Measurements from ENCODE around the gene SERPINB8.
"Not testable (repeated sequence)": the region's sequence is repeated elsewhere in the genome, so short reads cannot be mapped to it uniquely, and the experiment has no call there.

Gene SERPINB8, protein sequence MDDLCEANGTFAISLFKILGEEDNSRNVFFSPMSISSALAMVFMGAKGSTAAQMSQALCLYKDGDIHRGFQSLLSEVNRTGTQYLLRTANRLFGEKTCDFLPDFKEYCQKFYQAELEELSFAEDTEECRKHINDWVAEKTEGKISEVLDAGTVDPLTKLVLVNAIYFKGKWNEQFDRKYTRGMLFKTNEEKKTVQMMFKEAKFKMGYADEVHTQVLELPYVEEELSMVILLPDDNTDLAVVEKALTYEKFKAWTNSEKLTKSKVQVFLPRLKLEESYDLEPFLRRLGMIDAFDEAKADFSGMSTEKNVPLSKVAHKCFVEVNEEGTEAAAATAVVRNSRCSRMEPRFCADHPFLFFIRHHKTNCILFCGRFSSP

GRCh38 chr18:63969942-63970808, at the start of gene SERPINB8:
Gene SERPINB8 (plus strand): TSS chr18:63970081. CDS start chr18:63978309, 8,228 bp downstream.
- peak; percentile 25 for DNase-seq

- DNase-seq, result no peak
Observed at GRCh38 chr18:63922049-63922448, 47.8 kb upstream of the SERPINB8 start.

GRCh38 chr18:63924551-63924950, 45.3 kb upstream of the SERPINB8 start:
- no peak for DNase-seq

DNA sequence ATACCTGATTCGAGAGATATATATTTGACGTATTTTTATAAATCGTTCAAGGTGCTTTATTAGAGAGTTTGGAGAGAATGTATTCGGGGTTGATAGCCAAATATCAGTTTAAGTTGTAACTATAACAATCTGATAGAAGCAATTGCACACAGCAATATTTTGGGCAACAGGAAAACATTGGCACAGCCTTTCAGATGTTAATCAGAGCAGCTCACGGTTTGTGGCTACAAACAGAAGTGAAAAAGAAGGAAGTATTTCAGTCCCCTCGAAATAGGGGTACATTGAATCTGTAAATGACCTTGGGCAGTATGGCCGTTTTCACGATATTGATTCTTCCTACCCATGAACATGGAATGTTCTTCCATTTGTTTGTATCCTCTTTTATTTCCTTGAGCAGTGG, 41.5 kb upstream of the SERPINB8 start:
- DNase-seq, result no peak

GRCh38 chr18:63929369-63929768, 40.5 kb upstream of the SERPINB8 start:
- DNase-seq, result not testable (repeated sequence)

DNA sequence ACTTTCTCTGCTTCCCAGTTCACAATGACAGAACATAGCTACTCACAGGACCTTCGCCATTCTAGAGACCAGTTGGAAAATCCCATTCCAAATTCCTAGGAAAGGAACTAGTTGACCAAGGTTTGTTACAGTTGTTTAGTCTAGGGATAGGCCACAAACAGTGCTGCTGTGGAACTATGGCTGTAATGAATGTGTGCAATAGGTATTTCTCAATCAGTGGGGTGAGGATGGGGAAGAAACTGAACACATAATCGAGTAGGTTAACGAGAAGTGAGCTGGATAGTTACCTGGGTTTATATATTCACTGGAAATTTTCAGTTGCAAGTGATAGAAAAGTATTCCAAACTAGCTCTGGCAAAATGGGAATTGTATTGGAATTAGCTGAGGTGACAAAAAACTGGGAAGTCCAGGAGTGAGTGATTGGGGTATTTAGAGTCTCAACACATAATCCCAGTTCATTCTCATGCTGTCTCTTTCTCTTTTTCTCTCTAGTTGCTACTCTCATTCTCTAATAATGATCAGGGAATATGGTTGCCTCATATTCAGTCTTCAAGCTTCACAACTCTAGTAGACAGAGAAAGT, 39.0 kb upstream of the SERPINB8 start:
- no peak for DNase-seq

DNA sequence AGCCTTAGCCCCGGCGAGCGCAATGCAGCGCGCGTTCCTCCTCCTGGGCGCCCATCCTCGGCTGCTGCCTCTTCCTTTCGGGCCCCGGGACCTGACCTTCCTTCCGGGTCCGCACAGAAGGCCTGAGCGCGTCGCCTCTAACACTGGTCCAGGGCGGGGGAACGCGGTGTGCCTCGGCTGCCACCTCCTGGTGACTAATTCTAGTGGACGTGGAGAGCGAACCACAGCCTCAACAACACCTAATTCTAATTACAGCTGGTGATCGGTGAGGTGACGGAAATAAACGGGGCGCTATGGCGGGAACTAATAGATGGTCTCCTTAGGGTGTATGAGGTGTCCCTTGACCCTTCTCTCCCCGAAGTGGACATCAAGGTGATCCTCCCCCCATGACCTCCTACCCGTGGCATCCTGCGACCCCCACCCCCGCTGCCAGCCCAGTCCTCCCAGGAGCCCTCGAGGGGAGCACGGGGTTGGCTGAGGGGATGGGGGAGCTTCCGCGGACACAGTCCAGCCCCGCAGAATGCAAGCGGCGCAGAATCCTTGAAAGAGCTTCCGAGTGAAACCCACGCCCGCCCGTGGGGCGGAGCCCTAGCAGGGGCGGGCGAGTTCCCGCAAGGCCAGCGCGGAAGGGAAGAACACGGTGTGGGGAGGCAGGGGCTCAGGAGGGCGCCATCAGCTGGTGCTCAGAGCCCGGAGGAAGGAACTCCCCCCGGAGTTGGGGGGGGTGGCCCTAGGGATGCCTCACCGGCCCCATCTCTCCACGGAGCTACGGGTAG, 33.5 kb upstream of the SERPINB8 start:
- DNase-seq, result peak; percentile 2

DNA sequence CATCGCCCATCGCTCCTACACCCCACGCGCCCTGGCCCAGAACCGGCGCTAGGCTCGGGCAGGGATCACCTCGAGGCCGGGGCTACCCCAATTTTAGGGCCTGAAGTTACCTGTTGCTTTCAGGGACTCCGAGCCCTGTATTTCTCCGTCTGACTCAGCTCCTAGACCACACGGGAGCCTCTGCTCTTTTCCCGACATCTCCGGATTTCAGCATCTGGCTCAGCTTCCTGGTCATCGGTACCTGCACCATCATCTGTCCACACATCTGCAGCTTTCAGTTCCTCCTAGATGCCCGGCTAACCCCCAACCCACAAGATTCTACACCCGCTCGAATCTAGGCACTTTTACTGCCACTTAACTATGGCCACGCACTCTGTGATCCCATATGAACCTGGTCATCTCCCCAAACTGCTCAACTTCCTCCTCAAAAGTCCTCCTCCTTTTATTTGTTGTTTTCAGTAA, 32.9 kb upstream of the SERPINB8 start:
- DNase-seq, result no peak

GRCh38 chr18:63940008-63940407, 29.9 kb upstream of the SERPINB8 start:
- DNase-seq, result no peak

GRCh38 chr18:63940543-63941050, 29.3 kb upstream of the SERPINB8 start:
- not testable (repeated sequence) for DNase-seq

- no peak for DNase-seq
Observed at GRCh38 chr18:63947051-63947790, 22.7 kb upstream of the SERPINB8 start.

DNA sequence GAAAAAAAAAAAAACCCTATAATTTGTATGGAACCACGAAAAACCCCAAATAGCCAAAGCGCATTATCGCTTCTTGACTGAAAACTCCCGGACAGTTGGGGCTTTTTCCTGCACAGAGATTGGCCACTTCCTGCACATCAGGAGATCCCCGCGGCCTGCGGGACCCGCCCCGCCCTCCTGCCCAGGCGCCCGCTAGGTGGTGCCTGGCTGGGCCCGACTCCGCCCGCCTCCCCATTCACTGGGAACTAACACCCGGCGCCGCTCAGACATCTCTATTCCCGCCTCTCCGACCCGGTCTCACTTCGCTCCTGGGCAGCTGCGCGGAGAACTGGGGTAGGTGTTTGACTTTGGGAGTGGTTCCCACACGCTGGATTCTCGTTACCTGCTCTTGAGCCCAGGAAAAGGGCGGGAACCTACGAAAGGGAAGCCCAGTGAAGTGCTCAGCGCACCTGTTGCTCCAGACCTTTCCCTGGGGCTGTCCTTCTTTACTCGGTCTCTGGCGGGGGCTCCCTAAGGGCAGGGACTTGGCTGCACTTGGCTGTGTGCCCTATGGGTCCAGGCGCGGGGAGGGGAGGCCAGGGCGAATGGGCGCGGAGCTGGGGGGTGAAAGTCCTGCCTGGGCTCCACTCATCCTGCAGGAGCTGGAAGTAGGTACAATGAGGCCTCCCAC, 20.7 kb upstream of the SERPINB8 start, which contains the start of gene HMSD:
HMSD (plus strand) TSS at position 234 of the 670 bp plus-strand sequence. CDS start 4,155 bp downstream, outside the sequence.
- peak; percentile 67 for DNase-seq

GRCh38 chr18:63951302-63951705, 18.6 kb upstream of the SERPINB8 start:
- no peak for DNase-seq

DNA sequence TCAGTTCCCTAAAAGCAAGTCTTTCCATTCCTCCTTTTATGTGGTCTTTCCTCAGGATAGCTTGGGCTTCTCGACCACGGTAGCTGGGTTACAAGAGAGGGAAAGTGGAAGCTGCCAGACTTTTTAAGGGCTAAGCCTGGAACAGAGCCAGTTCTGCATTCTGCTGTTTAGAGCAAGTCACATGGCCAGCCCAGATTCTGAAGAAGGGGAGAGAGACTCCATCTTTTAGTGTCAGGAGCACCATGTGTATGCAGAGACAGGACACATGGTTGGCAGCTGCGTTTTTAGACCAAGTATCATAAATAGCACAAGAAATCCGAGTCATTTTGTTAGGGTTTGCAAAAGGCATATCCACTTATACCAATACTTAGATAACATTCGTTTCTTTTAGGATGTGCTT, 16.1 kb upstream of the SERPINB8 start:
- DNase-seq, result no peak

DNA sequence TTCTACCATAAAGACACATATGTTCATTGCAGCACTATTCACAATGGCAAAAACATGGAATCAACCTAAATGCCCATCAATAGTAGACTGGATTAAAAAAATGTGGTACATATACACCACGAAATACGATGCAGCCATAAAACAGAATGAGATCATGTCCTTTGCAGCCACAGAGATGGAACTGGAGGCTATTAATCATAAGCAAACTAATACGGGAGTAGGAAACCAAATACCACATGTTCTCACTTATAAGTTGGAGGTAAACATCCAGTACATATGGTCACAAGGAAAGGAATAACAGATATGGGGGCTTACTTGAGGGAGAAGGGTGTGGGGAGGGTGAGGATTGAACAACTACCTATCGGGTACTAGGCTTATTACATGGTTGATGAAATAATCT, 13.1 kb upstream of the SERPINB8 start:
- no peak for DNase-seq

DNA sequence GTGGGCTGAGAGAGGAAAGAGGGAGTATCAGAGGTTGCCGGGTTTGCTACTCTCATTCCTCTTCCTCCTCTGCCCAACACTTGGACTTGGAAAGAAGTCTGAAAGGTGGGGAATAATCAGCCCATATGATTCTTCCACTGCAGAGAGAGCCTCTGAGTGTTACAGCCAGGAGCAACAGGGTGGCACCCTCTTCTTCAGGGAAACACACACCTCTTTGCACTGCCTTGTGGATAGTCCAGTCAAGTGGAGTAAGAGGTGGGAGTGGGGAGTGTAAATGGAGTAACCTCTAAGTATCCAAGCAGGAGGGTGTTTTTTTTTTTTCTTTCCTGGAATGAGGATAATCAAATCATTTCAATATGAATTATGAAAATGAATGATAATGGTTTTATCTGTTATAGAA, 9.0 kb upstream of the SERPINB8 start:
- DNase-seq, result no peak

GRCh38 chr18:63961435-63961980, 8.4 kb upstream of the SERPINB8 start:
- no peak for DNase-seq

GRCh38 chr18:63962137-63962536, 7.7 kb upstream of the SERPINB8 start:
- DNase-seq, result no peak

GRCh38 chr18:63963615-63964256, 6.1 kb upstream of the SERPINB8 start:
- DNase-seq, result no peak

DNA sequence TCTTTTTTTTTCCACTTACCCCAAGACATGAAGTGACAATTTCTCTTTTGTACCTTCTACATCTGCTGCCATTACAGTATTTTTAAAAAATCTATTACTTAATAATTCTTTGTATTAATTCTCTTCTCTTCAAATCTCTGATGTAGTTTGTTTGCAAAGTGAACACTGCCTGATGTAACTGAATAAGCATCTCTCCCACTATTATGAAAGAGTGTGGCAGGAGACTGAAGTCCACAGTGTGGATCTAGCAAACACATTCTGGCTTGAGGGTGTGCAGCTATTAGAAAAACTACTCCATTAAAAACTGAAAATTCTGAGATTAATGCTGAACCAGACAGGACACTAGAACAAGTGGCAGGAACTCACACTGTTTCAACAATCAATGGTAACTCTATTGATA, 5.0 kb upstream of the SERPINB8 start:
- no peak for DNase-seq
